HG03575 (cell line): ENCODE data around the gene ABHD12.

ENCODE experiments used
- ATAC-seq: cut with Tn5 transposase; IDR thresholded peaks from one replicate; pipeline ENCODE4 v1.9.1; 2021; ENCODE audit not compliant: unreplicated experiment, insufficient number of reproducible peaks, low FRiP score; ENCODE audit errors: extremely low read depth

ABHD12 gene

DNA sequence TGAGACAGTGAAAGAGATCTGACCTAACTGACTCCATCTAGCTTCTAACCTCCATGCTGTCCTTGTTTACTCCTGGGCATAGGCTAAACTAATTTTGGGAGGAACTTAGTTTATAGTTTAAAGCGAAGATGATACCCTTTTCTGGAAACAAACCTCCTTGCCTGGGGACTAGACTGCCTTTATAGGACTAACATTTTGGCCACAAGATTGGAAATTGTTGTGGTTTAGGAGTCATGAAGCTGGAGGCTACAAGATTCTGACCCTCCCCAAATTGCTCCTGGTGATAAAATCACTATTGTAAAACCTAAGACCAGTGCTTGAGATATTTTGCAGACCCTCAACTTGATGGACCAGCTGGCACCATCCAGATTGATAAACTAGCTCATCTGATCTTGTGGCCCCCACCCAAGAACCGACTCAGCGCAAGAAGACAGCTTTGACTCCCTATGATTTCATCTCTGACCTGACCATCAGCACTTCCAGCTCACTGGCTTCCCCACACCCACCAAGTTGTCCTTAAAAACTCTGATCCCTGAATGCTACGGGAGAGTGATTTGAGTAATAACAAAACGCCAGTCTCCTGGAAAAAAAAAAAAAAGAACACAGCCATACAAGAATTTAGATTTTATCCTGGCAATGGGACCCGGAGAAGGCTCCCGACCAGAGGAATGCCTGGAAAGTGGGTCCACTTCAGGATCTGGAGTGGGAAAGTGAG, 63.0 kb downstream of the ABHD12 start:
- no peak for ATAC-seq

DNA sequence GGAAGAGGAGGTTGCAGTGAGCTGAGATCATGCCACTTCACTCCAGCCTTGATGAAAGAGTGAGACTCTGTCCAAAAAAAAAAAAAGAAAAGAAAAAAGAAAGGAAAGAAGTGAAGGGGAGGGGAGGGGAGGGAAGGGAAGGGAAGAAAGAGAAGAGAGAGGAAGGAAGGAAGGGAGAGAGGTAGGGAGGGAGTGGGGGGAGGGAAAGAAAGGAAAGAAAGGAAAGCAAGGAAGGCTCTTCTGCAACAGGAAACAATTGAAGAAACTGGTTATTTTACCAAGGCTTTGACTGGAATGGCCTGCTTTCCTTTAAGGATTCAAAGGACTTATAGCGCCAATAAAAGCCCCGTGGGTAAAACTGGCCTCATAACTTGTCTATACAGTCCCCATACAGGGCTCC, 64.6 kb downstream of the ABHD12 start:
- ATAC-seq: no peak

DNA sequence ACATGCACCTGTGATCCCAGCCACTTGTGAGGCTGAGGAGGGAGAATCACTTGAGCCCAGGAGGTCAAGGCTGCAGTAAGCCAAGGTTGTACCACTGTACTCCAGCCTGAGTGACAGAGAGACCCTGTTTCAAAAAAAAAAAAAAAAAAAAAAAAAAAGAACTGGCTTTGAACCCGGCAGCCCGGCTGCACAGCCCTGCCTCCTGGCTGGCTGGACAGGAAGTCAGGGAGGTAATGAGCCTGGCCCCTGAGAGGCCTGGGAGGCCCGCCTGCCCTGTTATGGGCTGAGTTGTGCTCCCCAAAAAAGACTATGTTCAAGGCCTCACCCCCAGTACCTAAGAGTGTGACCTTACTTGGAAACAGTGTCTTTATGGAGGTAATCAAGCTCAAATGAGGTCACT, 65.6 kb downstream of the ABHD12 start:
- no peak for ATAC-seq

- ATAC-seq: no peak
Measured at GRCh38 chr20:25324412-25324811, 66.2 kb downstream of the ABHD12 start.

- no peak for ATAC-seq
Measured at GRCh38 chr20:25323496-25324246, 67.0 kb downstream of the ABHD12 start.

GRCh38 chr20:25321991-25322390, 68.6 kb downstream of the ABHD12 start:
- ATAC-seq: no peak

- no peak for ATAC-seq
Measured at GRCh38 chr20:25321262-25321831, 69.3 kb downstream of the ABHD12 start.

DNA sequence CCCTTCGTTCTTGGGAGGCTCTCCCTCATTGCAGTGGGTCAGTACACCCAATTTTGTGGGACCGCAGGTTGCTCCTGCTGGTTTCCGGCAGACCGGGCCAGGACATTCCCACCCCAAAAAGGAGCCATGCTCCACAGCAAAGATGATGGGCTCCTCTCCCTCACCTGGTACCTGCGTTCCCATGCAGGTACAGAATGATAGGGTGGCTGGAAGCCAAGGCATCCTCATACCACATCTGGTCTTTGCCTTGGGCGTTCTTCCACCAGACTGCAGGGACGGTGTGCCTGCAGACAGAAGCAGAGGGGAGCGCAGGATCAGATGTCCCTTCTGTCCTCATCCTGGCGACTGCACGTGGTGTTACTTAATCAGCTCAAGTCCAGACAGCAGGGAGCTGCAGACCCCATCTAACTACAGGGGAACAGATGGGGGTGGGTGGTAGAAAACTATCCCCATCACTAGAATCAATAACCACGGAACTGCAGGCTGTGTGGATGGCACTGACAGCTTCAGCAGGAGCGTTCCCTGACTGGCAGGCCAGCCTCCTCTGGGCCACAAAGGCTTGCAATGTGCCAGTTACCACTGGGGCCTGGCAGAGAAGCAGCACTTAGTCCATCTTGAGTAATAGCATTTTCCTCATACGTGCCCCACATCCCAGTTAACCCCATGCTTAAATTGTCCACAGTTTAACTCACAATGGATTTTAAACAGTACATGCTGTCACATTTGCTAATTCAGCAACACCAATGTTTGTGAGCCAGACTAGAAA, 70.4 kb downstream of the ABHD12 start:
- no peak for ATAC-seq

- ATAC-seq: no peak
Measured at GRCh38 chr20:25319241-25320034, 71.2 kb downstream of the ABHD12 start.

- peak; percentile 87 for ATAC-seq
Measured at GRCh38 chr20:25318471-25319240, 72.0 kb downstream of the ABHD12 start.

GRCh38 chr20:25317351-25318075, 73.1 kb downstream of the ABHD12 start:
- ATAC-seq: no peak

DNA sequence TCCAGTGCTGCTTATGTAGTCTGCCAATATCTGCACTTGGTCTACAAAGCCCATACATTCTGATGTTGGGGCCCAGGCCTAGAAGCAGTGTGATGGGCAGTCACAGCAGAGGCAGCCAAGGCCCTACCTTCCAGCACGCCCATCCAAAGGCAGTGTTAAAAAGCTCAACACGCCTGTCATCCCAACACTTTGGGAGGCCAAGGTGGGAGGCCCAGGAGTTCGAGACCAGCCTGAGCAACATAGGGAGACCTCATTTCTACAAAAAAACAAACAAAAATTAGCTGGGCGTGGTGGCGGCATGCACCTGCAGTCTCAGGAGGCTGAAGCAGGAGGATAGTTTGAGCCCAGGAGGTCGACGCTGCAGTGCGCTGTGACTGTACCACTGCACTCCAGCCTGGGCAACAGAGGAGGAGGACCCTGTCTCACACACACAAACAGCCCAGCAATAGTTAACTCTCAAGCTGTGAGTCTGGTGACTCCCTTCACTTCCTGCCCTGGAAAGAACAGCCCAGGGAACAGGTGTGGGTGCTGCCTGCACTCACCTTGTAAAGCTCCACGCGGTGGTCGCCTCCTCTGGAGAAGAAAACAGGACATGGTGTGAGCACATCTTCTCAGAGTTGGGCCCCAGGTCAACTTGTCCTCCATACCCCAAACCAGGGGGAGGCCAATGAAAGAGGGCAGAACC, 74.0 kb downstream of the ABHD12 start:
- ATAC-seq: no peak

DNA sequence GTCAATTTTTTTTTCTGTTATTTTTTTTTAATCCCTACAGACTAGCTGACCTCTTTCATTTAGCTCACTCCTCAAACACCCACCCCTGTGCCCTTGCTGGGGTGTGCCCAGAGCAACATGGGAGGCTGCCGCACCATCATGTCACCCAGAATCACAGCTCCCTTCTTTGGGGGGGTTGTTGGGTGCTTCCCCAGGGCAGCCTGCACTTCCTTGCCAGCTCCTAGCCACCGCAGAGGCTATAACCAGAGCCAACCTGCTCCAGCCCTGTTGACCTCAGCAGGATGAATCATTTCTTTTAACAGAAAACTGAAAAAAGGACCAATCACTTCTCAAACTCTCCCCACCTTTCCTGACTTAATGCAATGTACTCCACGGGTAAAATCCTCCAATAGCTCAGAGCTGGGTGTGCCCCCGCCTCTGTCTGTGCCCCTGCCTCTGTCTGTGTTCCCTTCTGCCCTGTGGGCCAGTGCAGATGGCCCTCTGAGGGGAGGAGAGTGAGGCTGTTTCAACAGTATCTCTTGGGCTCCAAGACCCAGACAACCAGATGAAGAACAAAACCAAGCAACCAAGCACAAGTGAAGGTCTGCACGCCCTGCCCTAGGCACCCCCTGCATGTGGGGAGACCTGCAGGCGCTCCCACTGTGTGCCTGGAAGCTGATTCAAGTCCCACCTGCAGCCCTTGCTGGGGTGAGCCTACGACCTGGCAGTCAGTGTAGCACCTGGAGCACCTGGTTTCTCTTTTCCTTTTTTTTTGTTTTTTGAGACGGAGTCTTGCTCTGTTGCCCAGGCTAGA, 75.0 kb downstream of the ABHD12 start:
- ATAC-seq: no peak

- ATAC-seq: no peak
Measured at GRCh38 chr20:25314497-25315417, 75.9 kb downstream of the ABHD12 start.

- ATAC-seq: no peak
Measured at GRCh38 chr20:25313593-25313992, 77.0 kb downstream of the ABHD12 start.
